GM19438 (cell line): ENCODE data around the gene FNDC11.
"Not testable (repeated sequence)": the region's sequence is repeated elsewhere in the genome, so short reads cannot be mapped to it uniquely, and the experiment has no call there.

Source experiments
- ATAC-seq: cut with Tn5 transposase; IDR thresholded peaks from one replicate; pipeline ENCODE4 v1.9.1; 2021; ENCODE audit warnings: low read depth; ENCODE audit not compliant: unreplicated experiment

The FNDC11 gene

DNA sequence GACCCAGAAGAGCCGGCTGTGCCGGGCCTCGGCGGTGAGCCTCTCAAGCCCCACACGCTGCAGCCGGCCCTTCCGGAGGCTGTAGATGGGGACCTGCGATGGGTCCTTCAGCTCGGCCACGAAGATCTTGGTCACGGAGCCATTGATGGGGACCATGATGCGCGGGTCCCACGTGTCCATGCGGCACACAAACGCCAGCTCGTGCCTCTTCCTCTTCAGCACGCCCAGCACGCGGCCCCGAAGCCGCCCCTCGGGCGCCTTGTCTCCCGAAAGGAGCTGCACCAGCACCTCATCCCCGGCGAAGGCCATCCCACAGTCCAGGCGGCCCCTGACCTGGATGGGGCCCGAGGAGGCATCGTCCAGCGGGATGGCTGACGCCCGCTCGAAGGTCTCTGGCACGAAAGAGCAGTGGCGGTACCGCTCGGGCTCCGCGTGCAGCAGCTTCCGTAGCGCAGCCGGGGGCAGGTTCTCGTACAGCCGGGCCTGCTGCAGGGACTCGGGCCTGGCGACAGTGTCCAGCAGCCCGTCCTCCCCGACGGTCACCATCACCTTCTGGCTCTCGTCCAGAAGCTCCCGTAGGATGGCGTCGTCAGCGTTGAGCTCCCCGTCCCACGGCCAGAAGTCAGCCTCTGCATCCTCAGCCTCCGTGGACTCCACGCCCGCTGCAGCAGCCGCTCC lies 11.2 kb downstream of the FNDC11 start:
- no peak for ATAC-seq

DNA sequence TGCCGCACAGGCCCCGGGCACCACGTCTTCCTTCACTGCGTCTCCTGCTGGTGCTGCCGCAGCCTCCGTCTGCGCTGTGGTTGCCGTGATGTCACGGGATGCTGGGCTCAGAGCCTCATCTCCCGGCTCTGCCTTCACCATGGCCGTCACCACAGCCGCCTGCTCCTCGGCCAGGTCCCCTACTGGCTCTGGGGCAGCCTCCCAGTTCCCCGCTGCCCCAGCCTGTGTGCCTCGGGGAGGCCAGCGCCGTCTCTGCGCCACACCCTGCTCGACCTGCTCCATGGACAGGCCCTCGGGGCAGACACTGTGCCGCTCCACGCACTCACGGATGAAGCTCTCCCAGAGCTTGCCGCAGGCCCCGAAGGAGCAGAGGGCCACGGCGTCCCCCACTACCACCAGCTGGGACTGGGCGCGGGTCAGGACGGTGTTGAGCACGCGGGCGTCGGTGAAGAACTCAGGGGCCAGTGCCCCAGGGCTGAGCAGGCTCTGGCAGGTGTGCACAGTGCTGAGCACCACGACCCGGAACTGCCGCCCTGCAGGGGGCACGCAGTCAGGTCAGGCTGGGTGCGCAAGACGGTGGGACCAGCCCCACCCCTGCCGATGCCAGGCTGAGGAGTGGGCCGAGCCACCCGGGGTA lies 11.9 kb downstream of the FNDC11 start:
- ATAC-seq, result no peak

DNA sequence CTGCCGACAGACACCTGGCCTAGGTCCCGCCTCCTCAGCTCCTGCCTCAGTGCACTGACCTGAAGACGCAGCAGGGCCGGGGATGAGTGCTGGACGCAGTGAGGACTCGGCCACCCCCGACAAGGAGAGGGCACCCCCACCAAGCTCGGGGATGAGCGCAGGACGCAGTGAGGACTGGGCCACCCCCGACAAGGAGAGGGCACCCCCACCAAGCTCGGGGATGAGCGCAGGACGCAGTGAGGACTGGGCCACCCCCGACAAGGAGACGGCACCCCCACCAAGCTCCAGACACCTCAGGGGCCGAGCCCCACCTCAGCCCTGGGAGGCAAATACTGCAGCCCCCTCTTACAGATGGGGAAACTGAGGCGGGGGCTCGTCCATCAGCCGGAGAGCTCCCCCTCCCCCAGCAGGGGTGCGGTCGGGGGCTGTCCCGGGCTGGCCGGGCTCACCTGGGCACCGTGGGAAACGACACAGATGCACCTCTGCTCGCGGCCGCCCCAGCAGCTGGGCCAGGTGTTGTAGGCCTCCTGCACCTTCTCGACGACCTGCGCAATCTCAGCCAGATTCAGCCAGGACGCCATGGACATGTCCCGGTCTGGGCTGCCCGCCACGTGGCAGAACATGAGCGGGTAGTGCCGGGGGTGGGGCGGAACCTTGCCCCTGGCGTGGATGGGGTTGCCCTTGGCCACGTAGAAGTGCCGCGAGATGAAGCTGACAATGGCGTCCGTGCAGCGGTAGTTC lies 12.6 kb downstream of the FNDC11 start:
- no peak for ATAC-seq

DNA sequence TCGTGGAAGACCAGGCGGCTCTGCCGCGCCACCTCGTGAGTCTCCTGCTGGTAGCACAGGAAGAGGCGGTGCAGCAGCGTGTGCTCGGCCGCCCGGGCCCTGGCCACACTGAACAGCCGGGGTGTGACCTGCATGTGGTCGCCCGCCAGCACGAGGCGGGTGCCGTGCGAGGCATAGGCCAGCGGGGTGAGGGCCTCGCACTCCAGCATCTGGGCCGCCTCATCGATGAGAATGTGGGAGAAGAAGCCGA lies 13.1 kb downstream of the FNDC11 start:
- ATAC-seq, result no peak

DNA sequence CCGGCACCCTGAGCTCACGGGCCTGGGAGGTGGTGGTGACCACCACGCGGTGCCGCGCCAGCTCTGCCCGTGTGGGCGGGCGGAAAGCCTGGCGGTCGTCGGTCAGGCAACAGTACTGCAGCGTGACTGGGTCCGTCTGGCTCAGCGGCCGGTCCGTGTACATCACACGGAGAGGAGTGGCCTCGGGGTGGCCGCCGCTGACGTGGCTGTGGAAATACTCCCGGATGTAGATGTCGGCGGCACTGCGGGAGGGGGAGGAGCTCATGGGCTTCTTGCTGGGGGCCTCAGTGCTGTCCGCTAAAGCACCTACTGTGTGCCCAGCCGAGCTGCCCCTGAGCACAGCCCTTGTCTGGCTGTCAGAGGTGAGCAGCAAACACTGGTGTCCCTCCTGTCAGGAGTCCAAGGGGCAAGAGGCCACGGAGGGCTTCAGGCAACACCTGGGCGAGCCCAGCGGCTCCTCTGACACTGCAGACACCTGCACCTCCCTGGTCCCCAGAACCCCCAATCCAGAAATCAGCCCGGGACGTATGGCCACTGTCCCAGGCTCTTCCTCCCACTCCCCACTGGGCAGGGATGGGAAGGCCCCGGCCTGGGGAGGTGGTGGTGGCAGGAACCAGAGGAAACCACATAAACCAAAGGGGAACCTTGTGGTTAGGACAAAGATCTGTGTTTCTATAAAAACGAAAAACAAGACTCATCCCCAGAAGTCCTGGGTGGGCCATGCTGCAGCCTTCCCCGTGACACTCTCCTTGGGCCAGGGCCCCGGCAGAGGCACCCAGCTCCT lies 13.6 kb downstream of the FNDC11 start:
- peak; percentile 74 for ATAC-seq

DNA sequence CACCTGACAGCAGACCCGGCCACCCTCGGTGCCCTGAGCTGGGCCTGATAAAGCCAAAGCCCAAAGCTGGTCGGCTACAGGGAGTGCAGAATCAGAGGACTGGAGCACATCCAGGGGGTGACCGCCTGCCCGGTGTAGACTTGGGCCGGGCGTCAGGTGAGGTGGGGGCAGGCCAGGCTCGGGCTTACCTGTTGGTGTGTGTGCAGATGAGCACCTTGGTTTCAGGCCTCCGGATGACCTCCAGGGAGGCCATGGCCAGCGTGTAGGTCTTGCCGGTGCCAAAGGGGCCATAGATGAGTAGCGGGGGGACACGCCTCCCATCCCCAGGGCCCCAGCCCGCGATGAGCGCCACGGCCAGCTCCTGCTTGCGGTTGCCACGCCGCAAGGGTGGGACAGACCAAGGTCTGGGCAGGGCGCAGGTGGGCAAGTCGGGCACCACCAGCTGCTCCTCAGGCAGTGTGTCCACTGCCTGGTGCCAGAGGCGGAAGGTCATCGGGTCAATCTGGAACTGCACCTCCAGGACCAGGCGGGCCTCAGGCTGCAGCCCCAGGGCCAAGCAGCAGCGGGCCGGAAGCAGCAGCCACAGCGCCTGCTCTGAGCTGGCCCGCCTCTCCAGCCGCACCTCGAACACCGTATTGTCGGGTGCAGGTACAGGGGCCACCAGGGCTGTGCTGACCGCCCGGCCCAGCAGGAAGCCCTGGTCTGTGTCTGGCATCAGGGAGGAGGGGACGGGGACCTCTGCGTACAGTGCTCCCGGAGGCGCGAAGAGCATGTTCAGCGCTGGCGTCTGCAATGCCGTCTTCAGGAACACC lies 14.4 kb downstream of the FNDC11 start:
- peak; percentile 33 for ATAC-seq

DNA sequence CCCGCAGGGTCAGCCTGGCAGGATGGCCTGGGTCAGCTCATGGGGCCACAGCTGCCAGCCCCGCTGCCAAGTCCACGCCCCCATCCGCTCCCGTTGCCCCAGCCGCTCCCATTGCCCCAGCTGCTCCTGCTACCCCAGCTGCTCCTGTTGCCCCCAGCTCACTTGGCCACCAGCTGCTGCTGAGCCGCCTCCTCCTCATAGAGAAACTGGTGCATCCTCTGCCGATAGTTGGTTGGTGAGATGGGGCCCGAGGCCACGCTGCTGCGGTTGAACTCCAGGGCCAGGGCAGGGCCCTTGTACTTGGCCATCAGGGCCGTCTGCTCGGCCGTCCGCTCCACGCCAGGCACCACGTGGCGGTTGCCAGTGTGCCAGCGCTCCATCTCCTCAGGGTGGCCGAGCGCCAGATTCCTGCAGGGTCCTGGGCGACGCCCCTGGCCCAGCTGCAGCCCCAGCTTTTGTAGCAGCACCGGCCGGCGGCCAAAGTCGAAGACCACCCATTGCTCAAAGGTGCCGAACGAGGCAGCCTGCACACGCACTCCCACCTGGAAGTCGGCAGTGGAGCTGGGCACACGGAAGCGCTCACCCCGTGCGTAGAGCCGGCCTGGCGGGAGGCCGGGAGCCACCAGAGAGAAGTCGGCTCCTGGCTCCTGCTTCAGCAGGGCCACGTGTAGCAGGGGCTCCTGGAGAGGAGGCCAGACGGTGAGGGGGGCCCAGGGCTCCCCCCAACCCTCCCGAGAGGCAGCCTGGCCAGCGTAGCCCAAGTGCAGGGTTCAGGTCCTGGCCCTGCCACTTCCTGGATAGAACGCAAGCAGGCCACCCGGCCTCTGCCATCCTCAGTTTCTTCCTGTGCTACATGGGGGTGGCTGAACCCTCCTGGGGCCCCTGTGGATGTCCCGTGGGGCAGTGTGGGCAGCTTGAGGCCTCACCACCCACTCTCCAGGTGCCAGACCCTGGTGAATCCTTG lies 15.3 kb downstream of the FNDC11 start:
- no peak for ATAC-seq

DNA sequence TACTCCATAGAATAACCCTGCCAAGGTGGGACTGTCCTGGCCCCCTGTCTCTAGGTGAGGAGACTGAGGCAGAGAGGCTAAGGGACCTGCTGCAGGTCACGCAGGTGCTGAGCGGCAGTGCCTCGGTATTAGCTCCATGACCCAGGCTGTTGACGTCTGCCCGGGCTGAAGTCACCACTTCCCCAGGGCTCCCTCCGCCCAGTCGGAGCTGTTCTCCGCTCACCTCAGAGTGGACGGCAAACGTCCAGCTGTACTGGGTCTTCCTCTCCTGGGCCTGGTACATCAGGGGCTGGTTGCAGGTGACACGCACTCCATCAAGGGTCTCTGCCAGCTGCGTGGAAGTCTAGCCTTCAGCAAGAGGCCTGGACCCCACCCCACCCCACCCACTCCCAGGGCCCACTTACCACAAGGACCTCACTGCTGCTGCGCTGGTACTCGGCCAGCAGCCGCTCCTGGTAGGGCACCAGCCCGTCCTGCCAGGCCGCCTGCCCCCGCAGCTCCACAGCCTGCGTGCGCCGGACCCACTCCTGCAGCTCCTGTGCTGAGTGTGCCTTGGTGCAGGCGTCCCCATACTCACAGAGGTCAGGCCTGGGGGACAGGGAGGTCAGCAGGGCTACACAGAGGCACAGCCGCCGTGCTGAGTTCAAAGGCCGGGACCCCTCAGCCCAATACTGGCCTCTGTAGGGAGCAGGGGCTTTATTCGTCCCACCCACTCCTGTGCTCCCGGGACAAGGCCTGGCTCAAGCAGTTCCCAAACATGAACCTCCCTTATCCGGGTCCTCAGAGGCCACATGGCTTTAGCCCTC lies 16.5 kb downstream of the FNDC11 start:
- no peak for ATAC-seq

DNA sequence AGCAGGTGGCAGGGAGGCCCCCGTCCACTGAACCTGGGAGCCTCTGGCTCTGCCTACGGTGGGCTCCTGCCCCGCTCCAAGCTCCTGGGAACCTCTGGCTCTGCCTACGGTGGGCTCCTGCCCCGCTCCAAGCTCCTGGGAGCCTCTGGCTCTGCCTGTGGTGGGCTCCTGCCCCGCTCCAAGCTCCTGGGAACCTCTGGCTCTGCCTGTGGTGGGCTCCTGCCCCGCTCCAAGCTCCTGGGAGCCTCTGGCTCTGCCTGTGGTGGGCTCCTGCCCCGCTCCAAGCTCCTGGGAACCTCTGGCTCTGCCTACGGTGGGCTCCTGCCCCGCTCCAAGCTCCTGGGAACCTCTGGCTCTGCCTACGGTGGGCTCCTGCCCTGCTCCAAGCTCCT lies 17.1 kb downstream of the FNDC11 start:
- not testable (repeated sequence) for ATAC-seq

DNA sequence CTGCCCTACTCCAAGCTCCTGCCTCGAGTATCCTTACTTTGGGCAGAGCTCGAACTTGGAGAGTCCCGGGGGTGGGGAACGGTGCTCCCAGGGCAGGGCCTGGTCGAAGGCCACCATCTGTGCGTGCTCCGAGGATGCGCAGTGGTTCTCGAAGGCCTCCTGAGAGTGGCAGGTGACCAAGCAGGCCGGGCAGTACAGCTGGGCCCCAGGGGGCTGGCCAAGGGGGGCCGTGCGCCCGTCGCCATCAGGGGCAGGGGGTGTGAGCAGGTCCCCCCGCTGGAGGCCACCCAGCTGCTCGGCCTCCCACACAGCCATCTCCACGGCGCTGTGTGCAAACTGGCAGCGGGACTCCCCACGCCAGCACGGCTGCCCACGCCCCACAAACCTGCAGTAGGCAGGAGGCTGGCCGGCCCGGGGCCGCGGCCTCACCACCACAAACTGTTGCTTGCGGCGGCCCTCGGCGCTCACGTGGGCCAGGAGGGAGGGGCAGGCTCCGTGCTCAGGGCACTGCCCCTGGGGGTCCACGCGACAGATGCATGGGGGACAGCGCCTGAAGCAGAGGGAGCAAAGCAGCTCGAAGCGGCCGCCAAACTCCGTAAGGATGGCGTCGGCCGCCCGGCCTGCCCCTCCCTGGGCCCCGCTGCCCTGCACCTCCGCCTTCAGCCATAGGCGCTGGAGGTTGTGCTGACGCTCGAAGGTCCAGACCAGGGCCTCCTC lies 18.3 kb downstream of the FNDC11 start:
- no peak for ATAC-seq

DNA sequence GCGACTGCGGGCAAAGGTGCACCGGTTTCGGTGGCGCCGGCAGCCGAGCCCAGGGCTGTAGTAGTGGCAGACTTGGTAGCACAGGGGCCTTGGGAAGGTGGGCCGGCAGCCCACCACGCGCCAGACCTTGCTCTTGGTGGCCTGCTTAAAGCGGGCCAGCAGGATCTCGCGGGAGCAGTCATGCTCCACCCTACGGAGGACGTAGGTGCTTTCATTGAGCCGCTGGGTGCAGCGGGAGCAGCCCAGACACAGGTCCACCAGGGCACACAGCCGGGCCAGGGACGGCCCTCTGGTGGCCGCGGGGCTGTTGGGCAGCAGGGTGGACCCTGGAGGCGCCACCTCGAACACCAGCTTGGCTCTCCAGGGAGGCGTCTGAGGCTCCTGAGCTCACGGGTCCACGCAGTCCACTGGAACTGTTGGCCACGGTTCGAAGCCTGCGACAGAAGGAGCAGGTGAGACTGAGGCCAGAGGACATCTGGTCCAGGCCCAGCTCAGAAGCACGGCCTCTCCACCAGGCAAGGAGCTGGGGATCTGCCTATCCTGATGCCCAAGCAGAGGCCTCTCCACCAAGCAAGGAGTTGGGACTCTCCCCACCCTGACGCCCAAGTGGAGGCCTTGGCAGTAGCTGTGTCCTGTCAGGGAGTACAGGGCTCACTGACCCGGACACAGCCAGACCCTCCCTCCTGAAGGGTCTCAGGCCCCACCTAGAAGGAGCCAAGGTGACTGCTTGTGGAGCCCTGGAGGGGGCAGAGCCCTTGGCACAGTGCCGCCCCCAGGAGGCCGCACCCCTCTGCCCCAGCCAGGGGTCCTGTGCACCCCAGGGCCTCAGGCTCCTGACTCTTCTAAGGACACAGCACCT lies 19.1 kb downstream of the FNDC11 start:
- ATAC-seq, result no peak

DNA sequence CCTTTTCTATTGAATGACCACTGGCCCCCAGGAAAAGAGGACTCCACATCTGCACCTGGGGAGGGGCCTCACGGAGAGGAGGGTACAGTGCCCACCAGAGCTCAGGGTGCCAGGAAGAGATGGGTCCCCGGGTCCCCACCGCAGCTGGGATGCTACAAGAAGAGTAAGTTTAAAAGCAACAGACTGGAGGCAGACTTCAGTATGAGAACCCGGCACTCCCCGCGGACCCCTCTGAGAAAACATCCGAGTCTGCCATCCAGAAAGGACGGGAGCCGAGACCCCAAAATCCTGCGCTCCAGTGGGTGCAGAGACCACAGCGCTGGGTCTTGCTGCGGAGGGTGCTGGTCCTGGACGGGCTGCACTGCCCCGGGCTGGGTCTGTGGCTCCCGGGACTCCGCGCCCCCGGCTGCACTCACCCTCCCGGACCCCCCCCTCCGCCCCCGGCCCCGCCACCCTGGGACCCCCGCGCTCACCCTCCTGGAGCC lies 19.7 kb downstream of the FNDC11 start:
- no peak for ATAC-seq

DNA sequence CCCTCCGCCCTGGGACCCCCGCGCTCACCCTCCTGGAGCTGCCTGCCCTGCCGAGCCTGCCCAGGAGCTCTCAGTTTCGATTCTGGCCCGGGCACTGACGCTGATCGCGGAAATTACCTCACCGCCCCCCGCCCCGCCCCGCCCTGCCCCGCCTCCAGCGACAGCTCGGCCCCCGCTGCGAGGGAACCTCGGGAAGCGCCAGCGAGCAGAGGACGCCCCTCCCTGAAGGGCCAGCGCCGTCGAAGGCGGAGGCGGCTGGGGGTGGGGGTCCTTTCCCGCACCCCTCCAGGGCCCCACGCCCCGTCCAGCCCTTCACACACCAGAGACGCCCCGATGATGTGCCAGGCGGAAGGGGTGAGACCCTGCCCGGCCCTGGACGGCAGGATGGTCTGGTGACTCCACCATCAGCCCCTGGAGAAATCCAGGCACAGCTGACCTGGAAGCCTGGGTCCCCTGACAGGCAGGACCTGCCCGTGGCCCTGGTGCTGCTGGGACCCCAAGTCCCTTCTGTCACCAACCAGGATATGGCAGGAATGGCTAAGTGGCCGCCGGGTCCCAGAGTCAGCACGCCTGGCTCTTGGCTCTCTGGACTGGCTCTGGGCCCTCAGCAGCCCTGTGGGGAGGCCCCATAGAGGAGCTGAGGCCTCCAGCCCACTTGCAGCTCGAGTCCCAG lies 20.3 kb downstream of the FNDC11 start, which contains the start of gene HELZ2:
TSS of gene HELZ2 (minus strand) at position 84 of the 673 bp plus-strand sequence. CDS start 1,854 bp downstream, outside the sequence.
- ATAC-seq, result no peak

DNA sequence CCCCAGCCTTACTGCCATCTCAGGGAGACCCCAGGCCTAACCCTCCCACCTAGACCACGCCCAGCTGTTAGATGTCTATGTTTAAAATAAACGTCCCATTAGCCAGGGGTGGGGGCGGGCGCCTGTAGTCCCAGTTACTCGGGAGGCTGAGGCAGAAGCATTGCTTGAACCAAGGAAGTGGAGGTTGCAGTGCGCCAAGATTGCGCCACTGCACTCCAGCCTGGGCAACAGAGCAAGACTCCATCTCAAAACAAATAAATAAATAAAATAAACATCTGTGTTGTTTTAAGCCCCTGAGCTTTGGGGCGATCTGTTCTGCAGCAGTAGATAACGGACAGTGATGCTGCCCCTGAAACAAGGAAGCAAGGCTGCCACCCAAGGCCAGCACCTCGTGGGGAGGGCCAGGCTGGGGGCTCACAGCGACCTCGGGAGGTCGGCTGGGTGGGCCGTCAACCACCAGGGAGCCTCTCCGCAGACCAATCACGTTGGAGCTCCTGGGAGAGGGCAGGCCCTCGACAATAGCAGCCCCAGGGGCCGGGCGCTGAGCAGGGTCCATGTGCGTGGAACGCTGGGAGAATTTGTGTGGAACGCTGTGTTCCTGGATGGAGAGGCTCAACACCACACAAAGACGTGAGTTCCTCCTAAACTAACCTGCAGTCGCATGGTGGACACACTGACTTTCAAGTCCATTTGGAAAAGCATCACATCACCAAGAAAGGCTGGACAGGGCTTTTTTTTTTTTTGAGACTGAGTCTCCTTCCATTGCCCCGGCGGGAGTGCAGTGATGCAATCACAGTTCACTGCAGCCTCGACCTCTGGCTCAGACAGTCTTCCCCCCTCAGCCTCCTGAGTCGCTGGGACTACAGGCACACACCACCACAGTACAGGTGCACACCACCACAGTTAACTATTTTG lies 21.1 kb downstream of the FNDC11 start:
- no peak for ATAC-seq

DNA sequence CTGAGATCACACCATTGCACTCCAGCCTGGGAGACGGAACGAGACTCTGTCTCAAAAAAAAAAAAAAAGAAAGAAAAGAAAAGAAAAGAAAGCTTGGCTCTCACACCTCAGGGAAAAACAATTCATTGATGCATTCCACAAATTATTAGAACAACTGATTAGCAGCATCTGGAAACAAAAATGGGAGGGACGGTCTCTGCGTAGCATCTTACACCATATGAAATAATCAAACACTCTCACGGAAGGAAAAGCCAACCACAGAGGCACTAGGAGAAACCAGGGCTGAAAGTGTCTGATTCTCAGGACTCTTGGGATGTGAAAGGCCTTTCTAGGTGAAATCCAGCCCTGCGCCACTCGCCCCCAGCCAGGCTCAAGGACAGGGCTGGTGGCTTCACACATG lies 22.4 kb downstream of the FNDC11 start:
- ATAC-seq, result no peak
